Cerebellar cortex (tissue), 1 donor: Measurements from ENCODE around the gene SEL1L.
A peak's percentile ranks its signal among the peaks of the same experiment; 100 is the strongest.
"Not testable (repeated sequence)": the region's sequence is repeated elsewhere in the genome, so short reads cannot be mapped to it uniquely, and the experiment has no call there.

Experiments used
- DNase-seq: peaks from one replicate; pipeline ENCODE4 v3.0.0-alpha.2; 2015; ENCODE audit warnings: low spot score

Gene SEL1L

DNA sequence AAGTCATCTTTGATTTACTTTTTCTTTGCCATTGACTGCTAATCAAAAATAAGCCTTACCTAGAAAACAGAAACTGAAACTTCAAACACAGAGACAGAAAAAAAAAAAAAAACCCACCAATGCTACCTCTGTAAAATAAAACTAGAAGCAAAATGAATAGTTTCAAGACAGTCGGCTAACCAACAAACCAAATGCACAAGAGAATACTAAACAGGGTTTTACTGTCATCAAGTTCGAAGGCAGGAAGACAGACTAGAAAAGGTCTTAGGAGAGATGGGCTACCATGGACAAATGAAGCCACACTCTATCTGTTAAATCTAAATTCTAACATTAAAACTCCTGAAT lies 59.5 kb downstream of the SEL1L start:
- no peak for DNase-seq

DNA sequence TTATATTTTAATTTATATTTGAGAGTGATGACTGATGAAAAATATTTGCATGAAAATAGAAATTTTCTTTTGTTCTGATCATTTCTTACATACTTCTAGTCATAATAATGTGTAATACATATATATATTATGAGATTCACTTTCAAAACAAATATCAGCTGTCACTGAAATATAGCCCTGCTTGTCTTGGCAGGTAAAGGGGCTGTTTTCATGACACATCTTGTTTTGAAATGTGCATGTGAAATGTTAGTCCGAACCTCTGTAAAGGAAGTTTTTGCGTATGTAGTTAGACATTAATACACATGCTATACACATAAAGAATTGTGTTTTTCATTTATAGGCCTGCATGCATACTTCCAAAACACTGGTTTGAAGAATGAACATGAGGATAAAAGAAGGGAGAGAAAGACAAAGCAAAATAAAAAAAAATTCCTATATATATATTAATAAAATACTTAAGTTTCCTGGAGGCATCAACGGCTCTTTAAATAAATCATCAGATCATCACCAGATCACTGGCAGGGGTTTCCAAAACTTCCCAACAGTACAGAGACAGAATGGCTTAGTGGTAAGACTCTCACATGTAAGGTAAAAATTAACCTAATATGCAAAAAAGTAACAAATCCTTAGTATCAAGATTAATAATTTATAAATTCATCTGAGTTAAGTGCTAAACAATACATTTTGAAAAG lies 60.1 kb downstream of the SEL1L start:
- no peak for DNase-seq

DNA sequence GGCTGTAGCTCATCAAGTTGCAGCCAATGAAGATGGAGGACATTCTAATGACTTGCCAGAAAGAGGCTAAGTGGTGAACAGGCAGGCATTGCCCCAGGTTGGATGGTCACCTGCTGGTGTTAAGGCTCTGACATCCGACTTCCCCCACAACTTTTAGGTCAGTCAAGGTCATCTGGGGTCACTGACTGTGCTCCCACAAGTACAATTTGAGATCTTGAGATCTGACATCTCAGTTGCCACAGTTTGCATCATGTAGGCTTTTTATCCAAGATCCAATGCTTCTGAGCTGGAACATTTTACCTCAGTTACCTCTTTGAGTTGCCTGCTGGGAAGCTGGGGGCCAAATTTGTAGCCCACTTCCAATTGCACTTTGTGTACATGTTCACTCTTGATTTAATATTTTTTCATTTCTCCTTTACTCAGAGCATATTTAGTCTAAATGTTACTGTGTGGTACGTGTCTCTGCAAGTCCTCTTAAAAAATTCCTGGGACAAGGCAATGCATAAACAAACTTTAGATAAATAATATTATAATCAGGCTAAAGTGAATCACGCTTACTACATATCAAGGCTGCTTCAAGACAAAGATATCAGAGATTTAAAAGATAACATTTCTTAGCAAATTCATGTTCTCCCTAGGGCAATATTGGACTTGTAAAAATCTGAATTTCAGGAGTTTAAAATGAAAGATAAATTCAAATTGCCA lies 61.4 kb downstream of the SEL1L start:
- DNase-seq = no peak

DNA sequence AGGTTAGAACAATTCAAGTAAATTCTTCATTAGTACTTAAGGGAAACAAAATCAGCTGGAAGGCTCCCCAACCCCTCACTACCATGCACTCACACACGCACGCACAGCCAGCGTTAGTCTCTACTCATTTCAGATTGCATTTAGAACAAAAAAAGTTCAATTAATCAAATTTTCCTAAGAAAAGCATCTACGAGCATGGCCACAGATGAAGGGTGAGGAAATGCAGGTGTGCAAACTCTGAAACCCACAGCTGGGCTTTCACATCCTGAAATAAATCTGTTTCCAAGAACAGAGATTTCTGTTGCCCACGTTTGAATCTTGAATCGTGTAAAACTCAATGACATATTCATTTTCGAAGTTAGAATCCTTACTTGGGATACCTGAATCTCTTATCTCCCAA lies 62.6 kb downstream of the SEL1L start:
- no peak for DNase-seq

DNA sequence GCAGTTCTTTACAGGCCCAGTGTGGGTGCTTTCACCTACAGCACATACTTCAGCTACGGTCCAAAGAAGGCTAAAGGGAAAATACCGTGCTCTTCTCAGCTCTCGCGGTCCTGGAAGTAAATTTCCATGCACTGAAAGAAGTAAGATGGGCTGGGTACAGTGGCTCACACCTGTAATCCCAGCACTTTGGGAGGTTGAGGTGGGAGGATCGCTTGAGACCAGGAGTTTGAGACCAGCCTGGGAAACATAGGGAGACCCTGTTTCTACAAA lies 63.2 kb downstream of the SEL1L start:
- not testable (repeated sequence) for DNase-seq

DNA sequence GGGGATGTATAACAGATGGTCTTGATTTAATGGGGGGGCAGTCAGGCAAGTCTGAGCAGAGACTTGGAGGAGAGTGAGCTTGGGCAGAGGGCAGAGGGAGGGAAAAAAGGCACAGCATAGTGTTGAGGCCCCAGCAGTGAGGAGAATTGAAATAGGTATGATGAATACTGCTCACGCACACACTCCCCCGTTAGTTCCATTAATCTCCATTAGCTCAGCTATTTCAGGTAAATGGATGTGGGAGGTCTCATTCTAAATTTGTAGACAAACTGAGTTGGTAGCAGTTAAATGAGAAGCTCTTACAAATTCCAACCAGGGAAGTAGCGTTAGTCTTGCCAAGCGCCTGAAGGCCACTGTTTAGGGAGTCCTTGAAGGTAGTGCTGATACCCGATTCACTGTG lies 66.8 kb downstream of the SEL1L start:
- DNase-seq = no peak

DNA sequence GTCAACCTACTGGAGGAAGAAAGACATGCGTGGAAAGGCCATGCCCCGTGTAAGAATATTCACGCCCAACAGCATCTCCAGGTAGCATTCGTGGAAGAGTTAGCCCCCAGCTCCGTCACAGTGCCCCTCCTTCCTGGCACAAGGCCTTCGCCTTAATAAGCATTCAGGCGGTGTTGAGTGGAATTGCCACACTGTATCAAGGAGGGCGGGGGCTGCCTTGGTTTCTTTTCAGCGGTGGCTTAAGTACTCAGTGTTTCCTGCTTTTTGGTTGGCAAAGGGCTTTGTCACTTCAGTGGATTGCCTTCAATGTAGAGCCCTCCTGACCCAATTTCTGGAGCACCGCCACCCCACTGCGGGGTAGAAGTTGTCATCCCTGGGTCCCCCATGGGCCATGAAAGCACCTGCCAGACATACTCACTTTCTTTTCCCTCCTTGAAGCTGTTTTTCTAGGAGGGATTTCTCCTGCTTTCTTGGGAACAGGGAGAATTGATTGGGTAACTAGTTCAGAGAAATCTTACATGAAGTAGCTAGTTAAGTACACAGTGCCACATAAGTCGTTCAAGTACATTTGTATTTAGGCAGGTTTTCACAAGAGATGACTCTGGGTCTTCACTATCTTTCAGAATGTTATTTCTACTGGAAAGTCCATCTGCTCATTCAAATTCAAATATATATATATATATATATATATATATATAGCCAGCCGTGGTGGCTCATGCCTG lies 68.0 kb downstream of the SEL1L start:
- DNase-seq = no peak

DNA sequence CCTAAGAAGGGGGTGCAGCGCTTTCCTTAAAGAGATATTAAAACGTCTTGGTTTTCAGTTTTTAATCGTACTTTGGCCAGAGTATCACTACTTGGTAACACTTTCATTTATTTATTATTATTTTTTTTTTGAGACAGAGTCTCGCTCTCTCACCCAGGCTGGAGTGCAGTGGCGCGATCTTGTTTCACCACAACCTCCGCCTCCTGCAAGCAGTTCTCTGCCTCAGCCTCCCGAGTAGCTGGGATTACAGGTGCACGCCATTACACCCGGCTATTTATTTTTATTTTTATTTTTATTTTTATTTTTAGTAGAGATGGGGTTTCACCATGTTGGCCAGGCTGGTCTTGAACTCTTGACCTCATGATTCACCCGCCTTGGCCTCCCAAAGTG lies 68.7 kb downstream of the SEL1L start:
- not testable (repeated sequence) for DNase-seq

DNA sequence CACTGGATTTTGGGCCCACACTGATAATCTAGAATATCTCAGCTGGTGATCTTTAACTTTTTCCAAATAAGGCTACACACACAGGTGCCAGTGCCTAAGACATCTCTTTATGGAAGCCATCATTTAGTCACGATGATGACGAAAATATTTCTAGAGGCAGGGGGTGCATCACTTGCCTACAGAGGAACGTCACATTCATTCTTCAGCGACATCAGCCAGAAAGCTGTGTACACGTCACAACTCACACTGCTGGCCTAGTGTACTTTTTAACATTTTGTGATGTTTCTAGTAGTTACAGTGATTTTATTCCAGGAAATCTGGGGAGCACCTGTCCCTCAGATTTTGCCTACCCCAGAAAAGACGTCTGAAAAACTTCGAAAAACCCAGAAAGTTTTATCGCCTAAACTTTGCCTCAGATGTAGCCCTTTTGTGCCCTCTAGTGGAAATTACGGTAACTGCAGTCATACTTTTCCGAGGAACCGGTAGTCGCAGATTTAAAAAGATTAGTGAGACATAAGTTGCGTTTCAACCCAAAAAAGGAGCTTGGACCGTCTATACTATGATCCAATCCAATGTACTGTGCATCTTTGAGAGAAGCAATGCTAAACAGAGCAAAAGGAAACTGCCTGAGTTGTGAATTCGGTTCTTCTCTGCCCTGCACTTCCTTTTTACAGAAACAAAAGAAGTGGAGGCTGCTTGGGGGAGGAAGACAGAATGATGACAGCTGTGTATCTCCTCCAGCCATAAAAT lies 69.2 kb downstream of the SEL1L start:
- DNase-seq = peak; percentile 58

DNA sequence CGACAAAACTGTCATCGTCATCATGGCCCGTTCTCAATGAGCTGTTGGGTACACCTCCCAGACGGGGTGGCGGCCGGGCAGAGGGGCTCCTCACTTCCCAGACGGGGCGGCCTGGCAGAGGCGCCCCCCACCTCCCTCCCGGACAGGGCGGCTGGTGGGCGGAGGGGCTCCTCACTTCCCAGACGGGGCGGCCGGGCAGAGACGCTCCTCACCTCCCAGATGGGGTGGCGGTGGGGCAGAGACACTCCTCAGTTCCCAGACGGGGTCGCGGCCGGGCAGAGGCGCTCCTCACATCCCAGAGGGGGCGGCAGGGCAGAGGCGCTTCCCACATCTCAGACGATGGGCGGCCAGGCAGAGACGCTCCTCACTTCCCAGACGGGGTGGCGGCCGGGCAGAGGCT lies 71.3 kb downstream of the SEL1L start:
- DNase-seq = not testable (repeated sequence)

DNA sequence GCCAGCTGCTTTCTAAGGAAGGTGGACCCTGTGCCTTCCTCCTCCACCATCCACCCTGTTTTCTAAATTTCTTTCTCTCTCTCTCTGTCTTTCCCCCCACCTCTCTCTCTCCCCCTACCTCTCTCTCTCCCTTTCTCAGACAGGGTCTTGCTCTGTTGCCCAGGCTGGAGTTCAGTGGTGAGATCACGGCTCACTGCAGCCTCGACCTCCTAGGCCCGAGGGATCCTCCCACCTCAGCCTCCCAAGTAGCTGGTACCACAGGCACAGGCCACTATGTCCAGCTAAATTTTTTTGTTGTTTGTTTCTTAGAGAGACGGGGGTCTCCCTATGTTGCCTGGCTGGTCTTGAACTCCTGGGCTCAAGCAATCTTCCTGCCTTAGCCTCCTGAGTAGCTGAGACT lies 73.7 kb downstream of the SEL1L start:
- DNase-seq = no peak

DNA sequence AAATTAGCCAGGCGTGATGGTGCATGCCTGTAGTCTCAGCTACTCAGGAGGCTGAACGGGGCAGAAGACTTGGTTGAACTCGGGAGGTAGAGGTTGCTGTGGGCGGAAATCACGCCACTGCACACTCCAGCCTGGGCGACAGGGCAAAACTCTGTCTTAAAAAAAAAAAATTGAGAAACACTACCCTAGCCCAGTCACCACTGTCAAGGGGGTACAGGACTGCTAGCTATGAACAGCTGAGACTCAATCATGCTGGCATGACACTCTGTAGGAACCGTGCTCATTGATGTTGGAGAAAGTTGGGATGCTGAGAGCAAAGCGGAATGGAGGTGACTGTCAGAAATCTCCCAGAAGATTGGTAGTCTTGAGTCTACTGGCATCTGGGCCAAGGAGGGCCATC lies 75.3 kb downstream of the SEL1L start:
- no peak for DNase-seq

DNA sequence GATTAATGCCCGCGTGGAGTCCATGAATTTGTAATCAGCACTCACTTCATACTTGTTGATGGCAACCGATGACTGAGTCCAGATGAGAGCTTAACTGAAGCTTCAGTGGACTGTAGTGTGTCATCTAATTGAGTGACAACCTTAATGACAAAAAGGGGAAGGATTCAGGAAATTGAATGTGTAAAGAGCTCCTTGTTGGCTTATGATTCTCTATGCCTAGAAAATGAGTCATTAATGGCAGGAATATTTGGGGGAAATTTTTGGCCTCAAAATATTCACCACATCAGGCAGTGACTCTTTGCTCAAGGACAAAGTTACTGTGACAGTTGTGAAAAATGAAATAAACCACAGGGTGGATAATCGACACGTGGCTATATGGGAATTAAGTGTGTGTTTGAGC lies 78.3 kb downstream of the SEL1L start:
- no peak for DNase-seq

DNA sequence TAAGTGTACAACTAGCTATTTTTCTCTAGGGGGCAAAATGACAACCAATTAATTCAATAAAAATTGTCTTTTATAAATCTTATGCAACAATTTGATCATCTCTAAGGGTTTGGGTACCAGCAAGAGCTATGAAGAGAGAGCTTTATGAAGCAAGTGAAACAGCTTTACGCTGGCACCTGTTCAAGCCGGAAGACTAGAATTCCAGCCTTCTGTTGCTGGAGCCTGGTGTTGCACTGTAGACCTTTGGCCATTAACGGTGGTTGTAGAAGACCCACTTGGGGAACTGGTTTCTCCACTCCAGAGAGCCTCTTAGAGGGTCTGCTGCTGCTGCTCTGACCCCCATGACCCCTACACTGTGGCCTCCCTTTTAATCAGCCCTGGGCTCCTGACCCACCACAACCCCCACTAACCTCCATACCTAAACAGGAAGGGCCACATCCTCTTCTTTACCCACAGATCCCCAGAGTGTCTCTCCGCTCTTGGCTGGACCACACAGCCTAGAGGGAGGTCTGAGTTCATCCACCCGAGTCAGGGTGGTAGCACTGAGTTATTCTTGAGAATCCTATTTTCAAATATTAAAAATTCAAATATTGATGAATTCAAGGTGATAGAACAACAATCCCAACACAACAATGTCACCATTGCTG lies 79.0 kb downstream of the SEL1L start:
- DNase-seq = no peak

DNA sequence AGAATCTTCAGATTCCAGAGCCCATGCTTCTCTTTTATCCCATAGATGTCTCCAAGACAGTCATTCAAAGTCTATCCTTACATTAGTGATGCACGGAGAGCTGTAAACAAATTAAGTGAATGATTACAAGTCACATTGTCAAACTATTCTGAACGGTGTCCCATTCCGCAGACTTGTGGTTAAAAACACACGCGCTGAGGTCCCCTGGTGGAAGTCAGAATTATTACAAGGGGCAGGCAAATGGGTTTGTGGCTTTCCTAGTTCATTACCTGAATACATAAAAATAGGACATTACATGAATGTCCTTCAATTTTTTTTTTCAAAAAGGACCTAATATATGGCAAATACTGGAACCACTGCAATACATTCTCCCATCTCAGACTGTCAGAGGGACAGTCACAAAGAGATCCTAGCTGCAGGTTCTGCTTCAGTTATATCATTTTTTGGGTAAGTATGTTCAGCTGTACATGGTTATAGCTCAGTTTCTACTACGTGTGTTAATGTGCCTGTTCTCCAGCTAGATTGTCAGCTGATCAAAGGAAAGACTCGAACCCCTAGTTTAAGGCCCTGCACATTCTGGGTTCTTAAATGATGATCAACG lies 80.4 kb downstream of the SEL1L start:
- DNase-seq = peak; percentile 64

DNA sequence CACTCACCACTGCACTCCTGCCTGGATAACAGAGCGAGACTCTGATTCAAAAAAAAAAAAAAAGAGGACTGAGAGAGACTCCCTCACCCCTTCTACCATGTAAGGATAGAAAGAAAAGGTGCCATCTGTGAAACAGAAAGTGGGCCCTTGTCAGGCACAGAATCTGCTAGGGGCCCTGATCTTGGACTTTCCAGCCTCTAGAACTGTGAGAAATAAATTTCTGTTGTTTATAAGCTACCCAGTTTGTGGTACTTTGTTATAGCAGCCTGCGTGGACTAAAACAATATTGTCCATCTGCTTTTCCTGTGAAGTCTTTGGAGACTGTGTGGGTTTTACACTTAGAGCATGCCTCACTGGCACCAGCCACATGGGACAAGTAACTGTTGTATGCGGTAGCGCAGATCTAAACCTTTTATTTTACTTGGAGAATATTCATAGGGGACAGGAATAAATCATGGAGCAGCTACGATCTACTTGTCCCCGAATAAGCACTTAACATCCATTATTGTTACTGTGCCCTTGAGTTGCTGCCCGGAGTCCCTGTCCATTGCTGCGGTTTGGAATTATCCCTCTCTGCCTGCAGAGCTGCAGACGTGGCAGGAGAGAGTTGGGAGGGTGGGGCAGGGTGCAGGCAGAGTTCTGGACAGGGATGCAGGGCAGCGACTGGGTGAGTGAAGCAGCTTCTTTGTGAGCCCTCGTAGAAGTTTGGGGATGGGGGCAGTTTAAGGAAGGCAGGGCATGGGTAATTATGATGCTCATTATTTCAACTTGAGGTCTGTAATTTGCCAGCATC lies 81.1 kb downstream of the SEL1L start:
- DNase-seq = no peak

DNA sequence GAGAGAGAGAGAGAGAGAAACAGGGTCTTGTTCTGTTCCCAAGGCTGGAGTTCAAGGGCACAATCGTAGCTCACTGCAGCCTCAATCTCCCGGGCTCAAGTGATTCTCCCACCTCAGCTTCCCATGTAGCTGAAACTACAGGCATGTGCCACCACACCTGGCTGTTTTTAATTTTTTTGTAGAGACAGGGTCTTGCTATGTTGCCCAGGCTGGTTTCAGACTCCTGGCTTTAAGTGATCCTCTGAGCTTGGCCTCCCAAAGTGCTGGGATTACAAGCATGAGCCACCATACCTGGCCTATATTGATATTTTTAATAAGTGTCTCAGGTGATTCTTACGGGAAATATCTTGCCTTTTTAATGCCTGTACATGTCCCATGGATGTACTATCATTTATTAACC lies 82.7 kb downstream of the SEL1L start:
- no peak for DNase-seq

DNA sequence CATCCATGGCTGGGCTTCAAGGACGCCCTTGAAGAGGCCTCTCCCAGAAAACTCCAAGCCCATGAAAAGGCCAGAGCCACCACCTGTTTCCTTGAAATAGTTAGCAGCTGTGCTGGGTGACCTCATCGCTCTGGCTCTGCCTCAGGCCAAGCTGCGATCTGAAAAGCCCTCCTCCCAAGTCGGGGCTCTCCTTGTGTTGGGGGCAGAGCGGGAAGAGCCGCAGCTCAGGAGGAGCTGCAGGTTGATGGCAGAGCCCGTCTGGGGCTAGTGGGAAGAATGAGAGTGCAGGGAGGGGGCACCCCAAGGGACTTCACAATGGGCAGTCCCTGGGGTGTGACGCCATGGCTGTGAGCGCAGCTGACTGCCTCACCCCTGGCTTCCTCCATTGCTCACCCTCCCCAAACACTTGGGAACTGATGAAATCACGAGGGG lies 83.5 kb downstream of the SEL1L start:
- DNase-seq = no peak

DNA sequence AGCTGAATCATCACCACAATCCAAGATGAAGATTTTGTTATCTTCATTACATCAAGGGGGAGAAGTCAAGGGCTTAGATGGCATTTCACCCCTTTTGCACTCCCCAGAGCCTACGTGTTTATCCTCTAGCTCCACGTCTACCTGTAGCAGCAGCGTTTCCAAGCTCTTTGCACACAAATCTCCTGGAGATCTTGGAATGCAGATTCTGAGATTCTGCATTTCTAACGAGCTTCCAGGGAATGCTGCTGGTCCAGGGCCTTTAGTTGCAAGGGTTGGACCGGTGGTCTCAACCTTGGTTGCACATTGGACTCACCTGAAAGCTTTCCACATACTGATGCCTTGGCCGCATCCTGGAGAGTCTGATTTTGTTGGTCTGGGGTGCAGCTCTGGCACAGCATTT lies 84.1 kb downstream of the SEL1L start:
- DNase-seq = no peak

DNA sequence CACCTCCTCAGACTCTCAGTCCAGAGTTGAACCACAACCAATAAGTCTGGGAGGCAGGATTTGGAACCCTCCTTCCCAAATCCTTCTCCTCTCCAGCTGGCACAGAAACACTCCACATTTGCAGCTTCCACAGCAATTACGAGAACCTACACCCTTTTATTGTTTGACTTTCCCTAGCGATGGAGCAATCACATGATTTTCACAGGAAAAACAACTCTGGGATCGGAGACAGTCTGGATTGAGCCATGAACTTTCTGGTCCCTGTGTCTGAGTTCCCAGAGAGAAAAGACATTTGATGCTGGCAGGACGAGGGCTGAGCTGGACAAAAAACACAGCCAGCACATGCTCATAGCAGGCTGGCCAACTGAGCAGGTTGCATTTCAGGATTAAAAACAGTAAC lies 84.5 kb downstream of the SEL1L start:
- DNase-seq = peak; percentile 31
